Activated CD4-positive, alpha-beta T cell treated with anti-CD3 and anti-CD28 coated beads, Interleukin-2, amount 10 ng/mL, durations not matched to agents 24 days and 14 days (primary cell): ENCODE measurements around the gene TTLL11. TPM values are rescaled to one million over a fixed set of nuclear protein-coding genes. Genes with fewer than 3 reads are reported as not detected.
A peak's percentile ranks its signal among the peaks of the same experiment; 100 is the strongest.

Source experiments
- DNase-seq: peaks from one replicate; pipeline ENCODE4 v3.0.0; 2022
- H3K27ac Mint-ChIP-seq: one replicate; pipeline ENCODE4 v1.8.0; 2022; ENCODE audit warnings: mild to moderate bottlenecking, mixed read lengths
- H3K27me3 Mint-ChIP-seq: one replicate; pipeline ENCODE4 v1.8.0; 2022; ENCODE audit warnings: mixed read lengths
- H3K36me3 Mint-ChIP-seq: one replicate; pipeline ENCODE4 v1.8.0; 2022; ENCODE audit warnings: low read depth, mild to moderate bottlenecking, mixed read lengths
- H3K4me1 Mint-ChIP-seq: one replicate; pipeline ENCODE4 v1.8.0; 2021; ENCODE audit warnings: mixed read lengths
- H3K4me3 Mint-ChIP-seq: one replicate; pipeline ENCODE4 v1.8.0; 2022; ENCODE audit warnings: mild to moderate bottlenecking, moderate library complexity, mixed read lengths
- H3K9me3 Mint-ChIP-seq: one replicate; pipeline ENCODE4 v1.8.0; 2021; ENCODE audit warnings: mixed read lengths
- intact Hi-C: fragments of 100-400 bp; cut with micrococcal nuclease; formaldehyde crosslinking; loops from one replicate; pipeline ENCODE4 v1.15.1; 2023
- total RNA-seq: library from RNA; stranded (reverse); gene quantifications from 2 replicates; pipeline ENCODE4 v1.2.3, GENCODE V29; 2022

TTLL11 gene
- total RNA-seq, 1 donor from 2014 or later = 2.4 TPM

DNA sequence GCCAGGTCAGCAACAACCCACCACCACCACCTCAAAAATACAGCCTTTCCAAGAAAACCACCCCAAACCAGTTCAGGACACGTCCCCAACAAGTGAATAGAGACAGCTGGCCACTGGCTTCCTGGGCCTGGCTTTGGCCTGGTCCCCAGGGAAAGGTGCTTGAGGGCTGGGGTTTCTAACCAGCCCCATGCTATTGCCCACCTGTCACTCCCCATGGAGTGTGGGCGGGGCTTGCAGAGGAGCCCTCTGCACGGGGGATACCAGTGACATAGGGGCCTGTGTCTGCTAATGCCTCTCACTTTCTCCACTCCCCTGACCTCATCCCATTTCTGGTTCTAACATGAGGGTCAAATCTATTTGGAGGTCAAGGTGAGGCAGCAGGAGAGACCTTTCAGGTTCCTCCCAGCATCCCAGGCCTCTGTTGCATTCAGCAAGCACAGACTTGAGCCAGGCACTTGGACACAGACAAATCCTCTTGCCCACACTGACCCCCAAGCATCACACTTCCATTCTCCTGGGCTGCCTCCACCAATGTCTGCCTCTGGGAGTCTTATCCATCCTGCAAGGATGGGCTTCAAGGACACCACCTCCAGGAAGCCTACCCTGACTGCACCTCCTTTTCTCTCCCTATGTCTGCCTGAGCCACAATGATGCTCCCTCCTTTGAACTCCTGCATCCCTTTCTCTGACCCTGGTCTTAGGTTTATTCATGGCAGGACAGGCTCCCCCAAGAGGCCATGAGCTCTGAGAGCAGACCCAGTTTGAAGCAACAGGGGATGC lies 16.1 kb upstream of the TTLL11 start:
- intact Hi-C loops = no loop called here
- no peaks in the 10 kb centered on the region for H3K4me1 Mint-ChIP-seq
- no peak overlapping the region for H3K4me3 Mint-ChIP-seq
- H3K36me3 Mint-ChIP-seq = no peaks in the 10 kb centered on the region
- peaks cover 2% of the 10 kb centered on the region for H3K9me3 Mint-ChIP-seq
- no peak for DNase-seq
- H3K27ac Mint-ChIP-seq = no peak overlapping the region
- H3K27me3 Mint-ChIP-seq = peaks cover 2% of the 10 kb centered on the region

DNA sequence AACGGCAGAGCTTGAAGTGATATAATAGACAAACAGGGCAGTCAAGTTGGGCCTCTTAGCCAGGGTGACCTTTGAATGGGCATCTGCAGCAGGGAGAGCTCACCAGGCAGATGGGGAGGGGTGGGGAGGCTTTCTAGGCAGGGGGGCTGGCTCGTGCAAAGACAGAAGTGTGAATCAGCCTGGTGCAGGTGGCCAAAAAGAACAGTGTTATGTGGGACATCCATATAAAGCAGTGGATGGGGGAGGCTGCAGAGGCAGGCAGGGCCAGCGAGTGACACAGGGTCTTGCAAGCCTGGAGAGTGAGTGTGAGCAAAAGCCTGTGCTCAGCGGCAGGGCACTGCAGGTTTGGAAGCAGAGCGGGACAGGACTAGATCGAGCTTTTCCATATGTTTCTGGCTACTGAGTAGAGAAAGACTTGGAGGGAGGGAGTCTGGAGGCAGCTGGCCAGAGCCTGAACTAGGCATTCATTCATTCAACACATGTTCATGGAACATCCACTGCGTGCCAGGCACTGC lies 14.2 kb upstream of the TTLL11 start:
- intact Hi-C loops = no loop called here
- DNase-seq = no peak
- Mint-ChIP-seq H3K27me3 (no peaks in the 10 kb centered on the region), H3K4me3 (no peak overlapping the region), H3K27ac (no peak overlapping the region), H3K4me1 (no peaks in the 10 kb centered on the region), H3K9me3 (peaks cover 7% of the 10 kb centered on the region), H3K36me3 (no peaks in the 10 kb centered on the region)

DNA sequence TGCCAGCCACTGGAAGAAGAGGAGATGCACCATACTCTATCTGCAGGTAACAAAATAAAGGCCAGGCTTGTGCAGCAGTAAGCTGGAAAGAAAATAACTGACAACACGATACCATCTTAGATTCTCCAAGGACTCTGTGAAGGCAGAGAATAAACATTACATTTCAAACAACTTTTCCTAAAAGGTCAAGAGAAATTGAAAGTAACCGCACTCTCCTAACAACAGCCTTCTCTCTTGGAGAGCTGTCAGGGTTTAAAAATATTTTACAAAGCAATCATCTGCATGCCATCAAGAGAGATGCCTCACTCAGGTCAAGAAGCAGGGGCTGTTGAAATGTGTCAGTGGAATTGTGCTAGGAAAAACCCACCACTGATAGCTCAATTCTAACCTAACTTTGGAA lies 13.5 kb upstream of the TTLL11 start:
- no peak overlapping the region for H3K4me3 Mint-ChIP-seq
- no peak overlapping the region for H3K27ac Mint-ChIP-seq
- no peaks in the 10 kb centered on the region for H3K4me1 Mint-ChIP-seq
- peaks cover 7% of the 10 kb centered on the region for H3K9me3 Mint-ChIP-seq
- no peaks in the 10 kb centered on the region for H3K27me3 Mint-ChIP-seq
- intact Hi-C loops = no loop called here
- no peaks in the 10 kb centered on the region for H3K36me3 Mint-ChIP-seq
- no peak for DNase-seq

DNA sequence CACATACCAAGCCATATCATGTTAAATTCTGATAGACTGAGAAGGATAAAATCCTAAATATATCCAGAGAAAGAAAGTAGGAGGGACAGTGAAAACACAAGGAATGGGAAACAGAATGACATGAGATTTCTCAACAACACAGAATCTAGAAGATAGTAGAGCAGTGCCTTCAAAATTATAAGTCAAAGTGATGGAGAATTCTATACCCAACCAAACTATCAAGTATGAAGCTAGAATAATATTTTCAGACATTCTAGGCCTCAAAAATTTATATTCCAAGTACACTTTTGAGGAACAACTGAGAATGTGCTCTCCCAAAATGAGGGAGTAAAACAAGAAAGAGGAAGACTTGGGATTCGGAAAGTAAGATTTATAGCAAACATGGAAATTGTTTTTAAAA lies 10.9 kb upstream of the TTLL11 start:
- H3K4me3 Mint-ChIP-seq = no peak overlapping the region

DNA sequence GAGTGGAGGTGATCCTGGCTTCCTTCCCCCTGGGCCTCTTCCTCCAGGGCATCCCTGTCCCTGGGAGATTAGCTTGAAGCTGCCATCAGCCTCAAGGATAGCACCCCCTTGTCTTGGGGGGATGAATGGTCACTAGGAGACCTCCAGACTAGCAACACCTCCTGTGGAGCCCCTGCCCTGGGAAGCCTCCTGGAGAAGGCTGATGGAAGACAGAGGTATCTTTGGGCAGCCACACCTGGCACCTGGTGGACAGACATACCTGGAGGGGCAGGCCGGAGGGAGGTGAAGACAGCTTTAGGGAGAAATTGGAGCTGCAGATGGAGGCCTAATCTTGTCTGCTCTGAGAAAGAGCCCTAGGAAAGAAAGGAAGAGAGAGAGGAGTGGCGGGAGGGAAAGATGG lies 9.0 kb upstream of the TTLL11 start:
- H3K36me3 Mint-ChIP-seq = no peaks in the 10 kb centered on the region
- no peak overlapping the region for H3K4me3 Mint-ChIP-seq
- no peak for DNase-seq
- H3K9me3 Mint-ChIP-seq = peaks cover 7% of the 10 kb centered on the region
- H3K27me3 Mint-ChIP-seq = peaks cover 10% of the 10 kb centered on the region
- H3K4me1 Mint-ChIP-seq = peaks cover 3% of the 10 kb centered on the region
- intact Hi-C loops = no loop called here
- no peak overlapping the region for H3K27ac Mint-ChIP-seq

More for the DNA sequence above, 10.9 kb upstream of the TTLL11 start:
- H3K9me3 Mint-ChIP-seq = peaks cover 7% of the 10 kb centered on the region
- H3K27me3 Mint-ChIP-seq = peaks cover 10% of the 10 kb centered on the region
- peaks cover 3% of the 10 kb centered on the region for H3K4me1 Mint-ChIP-seq
- DNase-seq = no peak
- no peak overlapping the region for H3K27ac Mint-ChIP-seq
- intact Hi-C loops = no loop called here
- no peaks in the 10 kb centered on the region for H3K36me3 Mint-ChIP-seq

DNA sequence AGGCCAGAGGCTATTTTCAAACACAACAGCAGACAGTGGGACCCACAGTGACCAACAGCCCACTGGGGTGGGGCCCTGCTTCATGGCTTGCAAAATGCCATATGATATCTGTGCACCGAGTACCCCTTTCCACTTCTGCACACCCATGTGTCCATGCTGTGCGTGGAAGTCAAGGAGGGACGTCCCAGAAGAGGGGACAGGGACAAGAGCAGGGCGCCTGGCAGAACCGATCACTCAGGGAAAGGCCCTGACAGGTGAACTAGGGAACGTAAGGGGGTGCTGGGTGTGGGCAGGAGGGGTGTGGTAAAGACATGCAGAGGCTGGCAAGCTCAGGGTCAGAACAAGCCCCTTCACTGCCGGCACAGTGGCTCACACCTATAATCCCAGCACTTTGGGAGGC lies 7.6 kb upstream of the TTLL11 start:
- intact Hi-C loops = no loop called here
- no peaks in the 10 kb centered on the region for H3K36me3 Mint-ChIP-seq
- H3K27ac Mint-ChIP-seq = no peak overlapping the region
- H3K27me3 Mint-ChIP-seq = peaks cover 19% of the 10 kb centered on the region
- peaks cover 7% of the 10 kb centered on the region for H3K4me1 Mint-ChIP-seq
- no peak overlapping the region for H3K4me3 Mint-ChIP-seq
- peaks cover 7% of the 10 kb centered on the region for H3K9me3 Mint-ChIP-seq
- DNase-seq = no peak

DNA sequence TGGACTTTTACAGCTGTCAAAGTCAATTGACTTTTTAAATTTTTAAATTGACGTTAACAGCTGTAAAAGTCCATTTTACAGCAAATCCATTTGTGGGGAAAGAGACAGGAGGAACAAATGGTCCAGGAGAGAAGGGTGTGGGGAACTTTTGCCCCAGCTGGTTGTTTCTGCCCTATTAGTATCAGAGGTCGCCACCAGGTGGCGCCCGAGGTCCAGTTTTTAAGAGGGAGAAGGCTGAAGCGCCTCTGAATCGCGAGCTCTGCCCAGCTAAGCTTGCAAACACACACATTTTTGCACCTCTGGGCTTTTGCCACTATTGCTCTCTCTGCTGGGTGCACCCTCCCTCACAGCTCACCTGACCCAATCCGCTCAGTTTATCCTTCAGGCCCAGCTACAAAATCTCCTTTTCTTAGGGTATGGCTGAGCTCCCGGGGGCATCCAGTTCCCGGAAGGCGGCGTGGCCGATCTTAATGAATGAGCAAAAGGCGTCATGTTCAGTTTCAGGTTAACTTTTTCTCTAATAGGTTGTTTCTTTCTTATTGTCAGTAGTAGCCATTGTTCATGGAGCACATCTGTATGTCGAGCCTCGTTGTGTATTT lies 6.3 kb upstream of the TTLL11 start:
- peaks cover 16% of the 10 kb centered on the region for H3K4me1 Mint-ChIP-seq
- H3K27ac Mint-ChIP-seq = no peak overlapping the region
- intact Hi-C loops = loop anchor here (1.0 to 10.0 kb wide), 6 partner anchors 24 to 1385 kb away; partner anchors contain the start of genes MEGF9, MORN5 and NDUFA8
- no peaks in the 10 kb centered on the region for H3K36me3 Mint-ChIP-seq
- H3K4me3 Mint-ChIP-seq = peak overlapping the region; percentile 24
- peaks cover 6% of the 10 kb centered on the region for H3K9me3 Mint-ChIP-seq
- peaks cover 28% of the 10 kb centered on the region for H3K27me3 Mint-ChIP-seq
- DNase-seq = peak; percentile 93

DNA sequence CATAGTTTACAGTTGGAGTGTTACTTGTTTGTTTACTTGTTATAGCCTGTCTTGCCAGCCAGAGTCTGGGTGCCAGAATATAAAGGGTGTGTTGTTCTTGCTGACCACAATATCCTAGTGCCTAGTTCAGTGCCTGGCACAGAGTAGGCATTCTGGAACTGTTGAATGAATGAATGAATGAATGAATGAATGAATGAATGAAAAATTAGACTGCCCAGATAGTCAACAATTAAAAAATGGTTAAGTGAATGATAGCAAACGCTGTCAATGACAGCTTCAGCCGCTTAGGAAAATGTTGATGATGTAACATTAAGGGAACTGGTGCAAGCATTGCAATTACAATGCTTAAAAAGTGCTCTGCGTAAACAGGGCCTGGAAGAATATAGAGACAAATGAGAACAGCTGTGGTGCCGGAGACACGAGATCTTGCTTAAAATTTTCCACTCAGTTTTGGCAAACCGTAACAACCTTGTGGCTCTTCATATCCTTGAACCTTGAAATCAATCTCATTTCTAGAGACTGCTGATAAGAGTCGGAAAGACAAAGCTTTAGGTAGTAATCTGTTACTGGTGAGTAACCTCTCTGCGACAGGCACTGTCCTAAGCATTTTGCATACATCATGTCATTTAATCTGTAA lies 4.7 kb upstream of the TTLL11 start:
- H3K4me3 Mint-ChIP-seq = no peak overlapping the region
- peaks cover 31% of the 10 kb centered on the region for H3K27me3 Mint-ChIP-seq
- H3K4me1 Mint-ChIP-seq = peaks cover 20% of the 10 kb centered on the region
- intact Hi-C loops = loop anchor here (2.0 to 10.0 kb wide), 4 partner anchors 61 to 1383 kb away; partner anchors contain the start of genes MEGF9, MORN5 and NDUFA8
- H3K9me3 Mint-ChIP-seq = no peaks in the 10 kb centered on the region
- H3K36me3 Mint-ChIP-seq = no peaks in the 10 kb centered on the region
- DNase-seq = no peak
- H3K27ac Mint-ChIP-seq = no peak overlapping the region

DNA sequence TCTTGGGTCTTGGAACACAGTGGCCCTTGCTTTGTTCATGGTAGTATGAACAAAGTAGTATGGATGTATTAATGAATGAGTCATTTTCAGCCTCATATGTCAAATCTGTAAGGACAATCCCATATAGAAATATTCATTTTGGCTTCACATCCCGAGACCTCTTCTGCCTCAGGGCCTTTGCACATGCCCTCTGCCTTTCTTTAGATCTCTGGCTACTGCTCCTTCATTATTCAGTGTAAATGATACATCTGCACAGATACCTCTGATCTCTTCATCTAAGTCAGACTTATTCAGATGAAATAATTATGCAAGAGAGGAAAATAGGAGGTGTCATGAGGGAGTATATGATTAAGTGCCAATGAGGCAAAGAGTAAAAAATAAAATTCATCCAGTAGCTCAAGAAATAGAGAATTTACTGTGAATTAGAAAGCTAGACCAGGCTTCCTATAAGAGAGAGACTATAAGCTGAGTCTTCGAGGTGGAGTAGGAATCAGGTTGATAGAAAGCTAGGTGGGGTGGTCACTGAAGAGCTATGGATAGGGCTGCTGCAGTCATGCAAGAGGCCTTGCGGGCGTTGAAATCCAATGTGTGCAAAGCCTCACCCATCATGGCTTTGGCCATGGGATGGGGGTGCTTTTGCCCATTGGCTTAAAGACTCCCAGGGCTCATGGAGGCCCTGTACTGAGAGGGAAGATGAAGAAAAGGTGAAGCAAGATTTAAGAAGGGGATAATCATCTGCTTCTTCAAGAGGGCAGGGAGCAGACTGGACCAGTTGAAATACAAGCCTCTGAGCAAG lies 3.7 kb upstream of the TTLL11 start:
- peaks cover 26% of the 10 kb centered on the region for H3K4me1 Mint-ChIP-seq
- DNase-seq = no peak
- intact Hi-C loops = loop anchor here (10.0 kb wide), 2 partner anchors 368 to 1382 kb away; partner anchors contain the start of gene MEGF9
- H3K4me3 Mint-ChIP-seq = no peak overlapping the region
- H3K27me3 Mint-ChIP-seq = peaks cover 31% of the 10 kb centered on the region
- H3K9me3 Mint-ChIP-seq = no peaks in the 10 kb centered on the region
- no peak overlapping the region for H3K27ac Mint-ChIP-seq
- H3K36me3 Mint-ChIP-seq = no peaks in the 10 kb centered on the region

DNA sequence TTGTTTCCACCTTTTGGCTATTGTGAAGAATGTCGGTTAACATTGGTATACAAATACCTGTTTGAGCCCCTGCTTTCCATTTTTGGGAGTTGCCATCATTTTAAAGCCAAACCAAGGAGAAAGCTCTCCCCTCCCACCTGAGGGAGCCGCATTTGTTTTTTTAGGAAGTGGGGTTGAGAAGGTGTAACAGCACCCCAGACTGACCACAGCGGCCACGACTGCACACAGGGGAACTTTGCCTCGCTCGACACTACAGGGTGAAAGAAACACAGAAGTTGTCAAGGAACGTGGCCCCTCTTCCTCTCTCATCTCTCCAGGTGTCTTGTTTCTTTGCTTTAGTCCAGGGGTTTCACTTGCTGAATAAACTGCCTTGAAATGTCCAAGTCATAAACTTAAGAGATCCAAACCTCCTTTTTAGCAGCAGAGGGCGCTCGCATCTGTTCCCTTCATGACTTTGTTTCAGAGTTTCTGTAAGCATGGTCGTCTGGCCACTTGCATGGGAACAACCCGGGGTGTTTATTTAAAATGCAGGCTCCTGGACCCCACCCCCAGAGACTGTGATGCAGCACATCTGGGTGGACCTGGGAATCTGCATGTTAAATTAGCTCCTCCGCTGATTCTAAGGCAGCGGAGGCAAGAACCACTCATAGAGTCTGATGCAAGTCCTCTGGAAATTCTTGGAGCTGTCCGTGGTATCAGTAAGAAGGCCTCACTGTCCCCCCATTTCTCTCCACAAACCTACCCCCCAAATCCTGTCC lies 2.1 kb upstream of the TTLL11 start:
- Mint-ChIP-seq H3K27me3 (peaks cover 30% of the 10 kb centered on the region), H3K36me3 (peaks cover 6% of the 10 kb centered on the region), H3K4me3 (peak overlapping the region; percentile 30), H3K9me3 (no peaks in the 10 kb centered on the region), H3K4me1 (peaks cover 37% of the 10 kb centered on the region), H3K27ac (no peak overlapping the region)
- intact Hi-C loops = loop anchor here (10.0 kb wide), 2 partner anchors 370 to 1380 kb away; partner anchors contain the start of gene MEGF9
- peak; percentile 86 for DNase-seq

DNA sequence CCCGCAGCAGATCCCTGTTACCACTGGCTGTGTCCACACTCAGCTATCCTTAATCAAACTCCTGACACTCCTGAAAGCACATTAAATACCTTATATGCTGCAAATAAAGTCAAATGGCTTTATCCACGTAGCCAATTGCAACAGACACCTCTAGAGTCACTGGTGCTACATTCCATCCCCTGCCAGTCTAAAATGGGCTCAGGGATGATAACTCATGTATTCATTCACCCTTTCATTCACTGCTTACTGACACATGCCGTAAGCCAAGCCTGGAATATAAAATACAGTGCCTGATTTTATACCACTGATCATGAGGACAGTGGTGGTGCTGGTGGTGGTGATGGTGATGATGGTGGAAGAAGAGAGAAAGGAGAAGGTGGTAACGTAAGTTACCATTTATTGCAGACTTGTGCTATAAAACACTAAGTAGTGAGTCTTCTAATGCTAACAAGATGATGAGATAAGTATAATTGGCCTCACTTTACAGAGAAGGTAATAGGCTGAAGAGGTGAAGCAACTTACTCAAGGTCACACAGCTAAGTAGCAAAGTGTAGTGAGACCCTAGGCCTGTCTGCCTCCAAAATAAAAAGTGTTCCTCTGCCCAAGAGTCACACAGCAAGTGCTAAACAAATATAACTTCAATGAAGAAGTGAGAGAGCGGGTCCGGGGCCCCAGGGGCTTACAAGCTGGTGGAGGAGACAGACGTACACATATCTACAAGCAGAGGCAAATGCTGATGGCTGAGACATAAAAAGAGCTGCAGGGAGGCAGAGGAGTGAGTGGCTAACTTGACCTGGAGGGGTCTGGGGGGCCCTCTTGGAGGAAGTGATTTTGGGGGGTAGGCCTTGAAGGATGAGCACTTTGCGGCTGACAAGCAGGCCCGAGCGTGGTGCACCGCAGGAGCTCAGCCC lies 1.2 kb downstream of the TTLL11 start:
- peak; percentile 59 for DNase-seq
- Mint-ChIP-seq H3K27ac (peak overlapping the region; percentile 59), H3K9me3 (no peaks in the 10 kb centered on the region), H3K27me3 (peaks cover 19% of the 10 kb centered on the region), H3K4me1 (peaks cover 34% of the 10 kb centered on the region), H3K4me3 (peak overlapping the region; percentile 81), H3K36me3 (peaks cover 6% of the 10 kb centered on the region)
- intact Hi-C loops = loop anchor here (5.0 to 10.0 kb wide), 3 partner anchors 40 to 1377 kb away; partner anchors contain the start of gene MEGF9

DNA sequence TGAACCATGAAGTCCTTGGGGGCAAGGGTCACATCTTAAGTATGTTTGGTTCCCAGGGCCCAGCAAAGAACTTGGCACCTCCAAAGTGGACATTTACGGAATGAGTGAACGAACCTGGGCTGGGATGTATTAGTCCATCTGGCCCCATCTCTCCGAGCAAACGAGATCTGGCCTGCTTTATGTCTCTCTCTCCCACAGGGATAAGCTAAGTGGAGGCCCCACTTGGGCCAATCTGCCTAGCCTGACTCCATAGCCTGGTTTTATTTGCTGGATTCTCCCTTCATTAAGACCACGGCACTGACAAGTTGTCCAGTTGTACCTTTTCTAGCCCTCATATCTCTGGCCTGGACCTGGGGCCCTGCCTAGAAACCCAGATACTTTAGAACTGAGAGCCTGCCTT lies 2.1 kb downstream of the TTLL11 start:
- peaks cover 12% of the 10 kb centered on the region for H3K27me3 Mint-ChIP-seq
- peak overlapping the region; percentile 81 for H3K4me3 Mint-ChIP-seq
- DNase-seq = no peak
- no peaks in the 10 kb centered on the region for H3K9me3 Mint-ChIP-seq
- H3K27ac Mint-ChIP-seq = no peak overlapping the region
- H3K36me3 Mint-ChIP-seq = peaks cover 6% of the 10 kb centered on the region
- peaks cover 31% of the 10 kb centered on the region for H3K4me1 Mint-ChIP-seq
- intact Hi-C loops = loop anchor here (5.0 to 10.0 kb wide), 3 partner anchors 39 to 1376 kb away; partner anchors contain the start of gene MEGF9
